SK-N-MC (cell line): ENCODE measurements around the gene HSD17B3.

Experiments
- EZH2 ChIP-seq: fragments of 200-600 bp; sonication (generic); IDR thresholded peaks from one replicate; pipeline ENCODE4 v1.6.1; 2017; ENCODE audit warnings: antibody characterized with exemption
- POLR2AphosphoS5 ChIP-seq: IDR thresholded peaks from 2 replicates; pipeline ENCODE4 v1.6.1; 2012; ENCODE audit warnings: mild to moderate bottlenecking, low read depth, low read length, borderline replicate concordance

DNA sequence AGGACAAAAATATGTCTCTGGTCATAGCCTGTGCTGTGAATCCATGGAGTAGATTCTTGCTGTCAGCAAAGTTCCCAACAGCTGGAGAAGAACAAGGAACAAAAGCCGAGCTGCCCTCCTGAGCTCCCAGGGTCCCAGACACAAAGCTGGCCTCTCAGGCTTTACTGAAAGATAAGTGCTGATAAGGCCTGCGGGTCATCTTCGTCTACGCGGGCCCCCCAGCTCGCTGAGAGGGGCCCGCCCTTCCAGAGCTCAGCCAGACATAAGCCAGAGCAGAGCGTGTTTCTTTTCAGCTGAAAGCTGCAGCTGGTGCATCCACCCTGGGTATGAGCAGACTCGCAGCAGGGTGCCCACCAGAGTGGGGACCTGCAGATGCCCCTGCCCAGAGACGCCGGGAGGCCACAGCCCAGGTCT, 84.7 kb downstream of the HSD17B3 start:
- TF ChIP-seq EZH2 (no peak), POLR2AphosphoS5 (no peak)
